Neural progenitor cell (in vitro differentiated cells): ENCODE data around the gene NUDT22. TPM values are rescaled to one million over a fixed set of nuclear protein-coding genes. Genes with fewer than 3 reads are reported as not detected.

Experiments
- DNase-seq: peaks from one replicate; pipeline ENCODE4 v3.0.0-alpha.2; 2016; ENCODE audit warnings: low spot score
- H2AFZ ChIP-seq: fragments of 200-600 bp; sonication (generic); replicated peaks from 2 replicates; pipeline ENCODE4 v1.6.1; 2016; ENCODE audit warnings: antibody characterized with exemption
- H3F3A ChIP-seq: fragments of 200-600 bp; sonication (generic); 2 replicates; pipeline ENCODE4 v1.6.1; 2016; ENCODE audit warnings: antibody characterized with exemption, low read depth
- H3K27ac ChIP-seq: fragments of 200-600 bp; sonication (generic); 2 replicates; pipeline ENCODE4 v1.5.1; 2016; ENCODE audit warnings: mild to moderate bottlenecking
- H3K27me3 ChIP-seq: fragments of 200-600 bp; sonication (generic); 2 replicates; pipeline ENCODE4 v1.6.1; 2016; ENCODE audit warnings: mild to moderate bottlenecking, moderate library complexity
- H3K36me3 ChIP-seq: fragments of 200-600 bp; sonication (generic); 2 replicates; pipeline ENCODE4 v1.5.1; 2016
- H3K4me1 ChIP-seq: fragments of 200-600 bp; sonication (generic); 2 replicates; pipeline ENCODE4 v1.6.1; 2016; ENCODE audit warnings: mixed run types
- H3K4me2 ChIP-seq: fragments of 200-600 bp; sonication (generic); 2 replicates; pipeline ENCODE4 v1.6.1; 2016
- H3K4me3 ChIP-seq: fragments of 200-600 bp; sonication (generic); 2 replicates; pipeline ENCODE4 v1.5.1; 2016
- H3K79me2 ChIP-seq: fragments of 200-600 bp; sonication (generic); 2 replicates; pipeline ENCODE4 v1.6.1; 2016; ENCODE audit warnings: low read depth
- H3K9ac ChIP-seq: fragments of 200-600 bp; sonication (generic); 2 replicates; pipeline ENCODE4 v1.6.1; 2016
- H3K9me3 ChIP-seq: fragments of 200-600 bp; sonication (generic); 2 replicates; pipeline ENCODE4 v1.5.1; 2016; ENCODE audit warnings: low read depth
- H4K20me1 ChIP-seq: fragments of 200-600 bp; sonication (generic); 2 replicates; pipeline ENCODE4 v1.6.1; 2016; ENCODE audit warnings: low read depth
- H3K27ac Mint-ChIP-seq: 3 replicates; pipeline ENCODE4 v1.8.0; 2021; ENCODE audit warnings: mixed read lengths
- H3K27me3 Mint-ChIP-seq: 2 replicates; pipeline ENCODE4 v1.8.0; 2022; ENCODE audit warnings: low read depth, mild to moderate bottlenecking, inconsistent platforms, moderate library complexity, mixed read lengths; ENCODE audit not compliant: insufficient read depth
- H3K36me3 Mint-ChIP-seq: 3 replicates; pipeline ENCODE4 v1.8.0; 2021; ENCODE audit warnings: mixed read lengths
- H3K4me1 Mint-ChIP-seq: 3 replicates; pipeline ENCODE4 v1.8.0; 2021; ENCODE audit warnings: mixed read lengths
- H3K4me3 Mint-ChIP-seq: 3 replicates; pipeline ENCODE4 v1.8.0; 2021; ENCODE audit warnings: mild to moderate bottlenecking, moderate library complexity, mixed read lengths
- H3K9me3 Mint-ChIP-seq: 3 replicates; pipeline ENCODE4 v1.8.0; 2020; ENCODE audit warnings: mixed read lengths
- CTCF ChIP-seq: fragments of 200-600 bp; sonication (generic); IDR thresholded peaks from 2 replicates; pipeline ENCODE4 v1.5.1; 2017; ENCODE audit warnings: antibody characterized with exemption, mild to moderate bottlenecking
- EZH2 ChIP-seq: fragments of 200-600 bp; sonication (generic); IDR thresholded peaks from 2 replicates; pipeline ENCODE4 v1.6.1; 2017; ENCODE audit warnings: antibody characterized with exemption, mild to moderate bottlenecking, moderate library complexity
- EZH2phosphoT487 ChIP-seq: fragments of 200-600 bp; sonication (generic); IDR thresholded peaks from 2 replicates; pipeline ENCODE4 v1.6.1; 2017; ENCODE audit warnings: antibody characterized with exemption
- total RNA-seq: library from RNA; depleted of rRNA; stranded (reverse); fragments of >200 nt; gene quantifications from 2 replicates; pipeline ENCODE4 v1.2.3, GENCODE V29; 2015; ENCODE audit warnings: low replicate concordance

NUDT22 gene
- total RNA-seq, 1 donor from 2014 or later, result 23.5 TPM

- TF ChIP-seq EZH2 (no peak), CTCF (no peak), EZH2phosphoT487 (no peak)
- Histone ChIP-seq H3K9me3 (no peaks in the 10 kb centered on the region), H3K27ac (no peak overlapping the region), H3K4me2 (no peak overlapping the region), H3K79me2 (peaks cover 25% of the 10 kb centered on the region), H3K4me3 (no peak overlapping the region), H3F3A (peaks cover 41% of the 10 kb centered on the region), H3K27me3 (peaks cover 6% of the 10 kb centered on the region), H3K9ac (no peak overlapping the region), H2AFZ (no peak overlapping the region), H4K20me1 (peaks cover 22% of the 10 kb centered on the region), H3K4me1 (peaks cover 19% of the 10 kb centered on the region), H3K36me3 (no peaks in the 10 kb centered on the region)
- no peak overlapping the region for H3K27ac Mint-ChIP-seq
- H3K9me3 Mint-ChIP-seq, result no peaks in the 10 kb centered on the region
- peak overlapping the region; percentile 89 for H3K4me3 Mint-ChIP-seq
- peaks cover 12% of the 10 kb centered on the region for H3K27me3 Mint-ChIP-seq
- H3K4me1 Mint-ChIP-seq, result peaks cover 39% of the 10 kb centered on the region
- no peak for DNase-seq
- H3K36me3 Mint-ChIP-seq, result peaks cover 2% of the 10 kb centered on the region
Measured at GRCh38 chr11:64244107-64244506, 18.0 kb downstream of the NUDT22 start.

- no peak overlapping the region for H3K27ac Mint-ChIP-seq
- H3K9ac ChIP-seq, result no peak overlapping the region
Measured at GRCh38 chr11:64244966-64245365, 18.9 kb downstream of the NUDT22 start.

GRCh38 chr11:64245401-64245796 is 19.3 kb downstream of the NUDT22 start:
- TF ChIP-seq CTCF (no peak), EZH2phosphoT487 (no peak), EZH2 (no peak)
- no peak for DNase-seq

More at GRCh38 chr11:64244966-64245365, 18.9 kb downstream of the NUDT22 start:
- Histone ChIP-seq H3K36me3 (no peaks in the 10 kb centered on the region), H3K9me3 (no peaks in the 10 kb centered on the region), H3F3A (peaks cover 46% of the 10 kb centered on the region), H3K27ac (no peak overlapping the region), H2AFZ (no peak overlapping the region), H3K4me3 (peak overlapping the region; percentile 65), H3K27me3 (peaks cover 6% of the 10 kb centered on the region), H3K4me1 (peaks cover 27% of the 10 kb centered on the region), H4K20me1 (peaks cover 22% of the 10 kb centered on the region), H3K79me2 (peaks cover 25% of the 10 kb centered on the region), H3K4me2 (peak overlapping the region; percentile 82)
- H3K4me3 Mint-ChIP-seq, result peak overlapping the region; percentile 89
- peaks cover 2% of the 10 kb centered on the region for H3K36me3 Mint-ChIP-seq
- DNase-seq, result no peak
- H3K9me3 Mint-ChIP-seq, result no peaks in the 10 kb centered on the region
- no peak for TF ChIP-seq EZH2
- TF ChIP-seq CTCF, result no peak
- no peak for TF ChIP-seq EZH2phosphoT487
- peaks cover 9% of the 10 kb centered on the region for H3K27me3 Mint-ChIP-seq
- peaks cover 44% of the 10 kb centered on the region for H3K4me1 Mint-ChIP-seq

More at GRCh38 chr11:64245401-64245796, 19.3 kb downstream of the NUDT22 start:
- no peaks in the 10 kb centered on the region for H3K36me3 ChIP-seq
- H3K27ac Mint-ChIP-seq, result no peak overlapping the region
- H3K79me2 ChIP-seq, result peaks cover 25% of the 10 kb centered on the region
- H3K9me3 Mint-ChIP-seq, result no peaks in the 10 kb centered on the region
- peaks cover 46% of the 10 kb centered on the region for H3F3A ChIP-seq
- H3K4me3 Mint-ChIP-seq, result peak overlapping the region; percentile 89
- H4K20me1 ChIP-seq, result peaks cover 22% of the 10 kb centered on the region
- H3K27me3 Mint-ChIP-seq, result peaks cover 9% of the 10 kb centered on the region
- no peak overlapping the region for H3K9ac ChIP-seq
- peak overlapping the region; percentile 65 for H3K4me3 ChIP-seq
- no peak overlapping the region for H3K27ac ChIP-seq
- H2AFZ ChIP-seq, result no peak overlapping the region
- peaks cover 6% of the 10 kb centered on the region for H3K27me3 ChIP-seq
- peaks cover 43% of the 10 kb centered on the region for H3K4me1 Mint-ChIP-seq
- no peaks in the 10 kb centered on the region for H3K9me3 ChIP-seq
- H3K4me2 ChIP-seq, result peak overlapping the region; percentile 82
- H3K4me1 ChIP-seq, result peaks cover 29% of the 10 kb centered on the region
- peaks cover 2% of the 10 kb centered on the region for H3K36me3 Mint-ChIP-seq
